Spleen (tissue), 7 donors: ENCODE data around the gene FSHR.

ENCODE experiments used
- CTCF ChIP-seq, 11 experiments: fragments of 200-600 bp in 7 of 11; fragments of 450-650 bp in 4 of 11; sonication (generic) in 4 of 11; IDR thresholded peaks in 8 of 11; conservative IDR thresholded peaks in 3 of 11; 1 replicate in 7 of 11; 2 replicates in 4 of 11; pipeline versions ENCODE4 v1.4.0 to v1.8.0; 2016 to 2021; ENCODE audit warnings: antibody characterized with exemption in 11 of 11, inconsistent platforms in 4 of 11, mild to moderate bottlenecking in 1 of 11
- POLR2A ChIP-seq, 3 donors: fragments of 450-650 bp; IDR thresholded peaks; one replicate each; pipeline ENCODE4 v1.5.1; 2017; ENCODE audit warnings: antibody characterized with exemption in 3 of 3, mild to moderate bottlenecking in 1 of 3
- donor health status: DM: no; HTN: no; CAD: no; lungs with moderate emphysema.
- donor health status: DM: no; HTN: no; CAD: no.
- donor health status: DM: no; HTN: no; CAD: no.

- TF ChIP-seq CTCF (IDR thresholded peaks at IDR 0.05 in 8 of 11, conservative IDR thresholded peaks at IDR 0.05 in 3 of 11) (no peak), POLR2A (IDR thresholded peaks at IDR 0.05) (no peak)
Measured at GRCh38 chr2:48915884-48916283, 238.4 kb downstream of the FSHR start.
